WTC11 (cell line): ENCODE data around the gene TPRG1L. TPM values are rescaled to one million over a fixed set of nuclear protein-coding genes. Genes with fewer than 3 reads are reported as not detected.
A peak's percentile ranks its signal among the peaks of the same experiment; 100 is the strongest.

ENCODE experiments used
- ATAC-seq: fragments of 200-7000 bp; cut with Tn5 transposase; 2 replicates; pipeline ENCODE4 v1.10.0; 2021; ENCODE audit warnings: mild to moderate bottlenecking, moderate library complexity
- CTCF ChIA-PET: fragments of 300-600 bp; sonication (Branson Sonifier 250); formaldehyde crosslinking; loops from one replicate; lab custom pipeline; 2021; ENCODE audit warnings: antibody characterized with exemption; lab: Charles Lee
- POLR2A ChIA-PET: fragments of 350-600 bp; sonication (Branson Sonifier 250); formaldehyde crosslinking; loops from one replicate; lab custom pipeline; 2021; ENCODE audit warnings: antibody characterized with exemption; lab: Charles Lee
- DNase-seq: peaks from one replicate; pipeline ENCODE4 v3.0.0; 2021; ENCODE audit warnings: low spot score
- H3K27ac Mint-ChIP-seq: 2 replicates; pipeline ENCODE4 v1.8.0; 2021; ENCODE audit warnings: mixed read lengths
- H3K27me3 Mint-ChIP-seq: 2 replicates; pipeline ENCODE4 v1.8.0; 2021; ENCODE audit warnings: low read depth, mild to moderate bottlenecking, moderate library complexity, mixed read lengths
- H3K36me3 Mint-ChIP-seq: 2 replicates; pipeline ENCODE4 v1.8.0; 2021; ENCODE audit warnings: mixed read lengths
- H3K4me1 Mint-ChIP-seq: 2 replicates; pipeline ENCODE4 v1.8.0; 2022; ENCODE audit warnings: mixed read lengths
- H3K4me3 Mint-ChIP-seq: 2 replicates; pipeline ENCODE4 v1.8.0; 2021; ENCODE audit warnings: mild to moderate bottlenecking, moderate library complexity, mixed read lengths
- H3K9me3 Mint-ChIP-seq: 2 replicates; pipeline ENCODE4 v1.8.0; 2021; ENCODE audit warnings: mixed read lengths
- AR ChIP-seq: fragments of 250-450 bp; sonication (Bioruptor Pico); IDR thresholded peaks from 2 replicates; pipeline ENCODE4 v1.9.0; 2021; ENCODE audit warnings: mild to moderate bottlenecking
- ARID4B ChIP-seq: sonication (generic); formaldehyde crosslinking; IDR thresholded peaks from 2 replicates; pipeline ENCODE4 v1.8.0; 2023; ENCODE audit warnings: missing genetic modification reagents, mild to moderate bottlenecking, borderline replicate concordance
- CREM ChIP-seq: sonication (generic); formaldehyde crosslinking; IDR thresholded peaks from 2 replicates; pipeline ENCODE4 v1.8.1; 2022; ENCODE audit warnings: mild to moderate bottlenecking, missing genetic modification reagents, moderate library complexity
- ELF4 ChIP-seq: sonication (generic); formaldehyde crosslinking; IDR thresholded peaks from 2 replicates; pipeline ENCODE4 v1.8.1; 2022; ENCODE audit warnings: low read depth, mild to moderate bottlenecking, moderate library complexity, missing genetic modification reagents
- EMX1 ChIP-seq: fragments of 250-450 bp; sonication (Bioruptor Pico); IDR thresholded peaks from 2 replicates; pipeline ENCODE4 v1.8.0; 2021; ENCODE audit warnings: mild to moderate bottlenecking
- ESRRA ChIP-seq: sonication (generic); formaldehyde crosslinking; IDR thresholded peaks from 2 replicates; pipeline ENCODE4 v1.8.1; 2022; ENCODE audit warnings: mild to moderate bottlenecking, missing genetic modification reagents, borderline replicate concordance
- GABPB1 ChIP-seq: sonication (generic); formaldehyde crosslinking; IDR thresholded peaks from 2 replicates; pipeline ENCODE4 v1.8.1; 2023; ENCODE audit warnings: mild to moderate bottlenecking, missing genetic modification reagents
- MAX ChIP-seq: sonication (generic); formaldehyde crosslinking; IDR thresholded peaks from 2 replicates; pipeline ENCODE4 v1.8.0; 2022; ENCODE audit warnings: mild to moderate bottlenecking, missing genetic modification reagents
- NFYB ChIP-seq: sonication (generic); formaldehyde crosslinking; conservative IDR thresholded peaks from 2 replicates; pipeline ENCODE4 v1.8.0; 2022; ENCODE audit warnings: low read depth, missing genetic modification reagents
- RELA ChIP-seq: sonication (generic); formaldehyde crosslinking; IDR thresholded peaks from 2 replicates; pipeline ENCODE4 v1.8.1; 2022; ENCODE audit warnings: missing genetic modification reagents, mild to moderate bottlenecking, borderline replicate concordance
- SMAD3 ChIP-seq: sonication (generic); formaldehyde crosslinking; IDR thresholded peaks from 2 replicates; pipeline ENCODE4 v1.8.0; 2022; ENCODE audit warnings: missing genetic modification reagents, mild to moderate bottlenecking, borderline replicate concordance
- SP1 ChIP-seq: sonication (generic); formaldehyde crosslinking; conservative IDR thresholded peaks from 2 replicates; pipeline ENCODE4 v1.8.1; 2022; ENCODE audit warnings: missing genetic modification reagents
- TEAD1 ChIP-seq: sonication (generic); formaldehyde crosslinking; IDR thresholded peaks from 2 replicates; pipeline ENCODE4 v1.8.0; 2022; ENCODE audit warnings: mild to moderate bottlenecking, missing genetic modification reagents
- USF2 ChIP-seq: sonication (generic); formaldehyde crosslinking; IDR thresholded peaks from 2 replicates; pipeline ENCODE4 v1.8.1; 2023; ENCODE audit warnings: mild to moderate bottlenecking, missing genetic modification reagents, moderate library complexity
- ZBTB21 ChIP-seq: sonication (generic); formaldehyde crosslinking; IDR thresholded peaks from 2 replicates; pipeline ENCODE4 v1.8.1; 2023; ENCODE audit warnings: mild to moderate bottlenecking, missing genetic modification reagents, borderline replicate concordance
- ZNF138 ChIP-seq: sonication (generic); formaldehyde crosslinking; conservative IDR thresholded peaks from 2 replicates; pipeline ENCODE4 v1.8.1; 2022; ENCODE audit warnings: mild to moderate bottlenecking, moderate library complexity, missing genetic modification reagents
- ZNF232 ChIP-seq: sonication (generic); formaldehyde crosslinking; IDR thresholded peaks from 2 replicates; pipeline ENCODE4 v1.8.0; 2022; ENCODE audit warnings: mild to moderate bottlenecking, missing genetic modification reagents
- ZNF281 ChIP-seq: sonication (generic); formaldehyde crosslinking; IDR thresholded peaks from 2 replicates; pipeline ENCODE4 v1.8.0; 2023; ENCODE audit warnings: mild to moderate bottlenecking, missing genetic modification reagents
- ZNF396 ChIP-seq: fragments of 250-450 bp; sonication (Bioruptor Pico); IDR thresholded peaks from 2 replicates; pipeline ENCODE4 v1.8.0; 2021; ENCODE audit warnings: mild to moderate bottlenecking, moderate library complexity, borderline replicate concordance
- ZNF423 ChIP-seq: fragments of 250-450 bp; sonication (Bioruptor Pico); IDR thresholded peaks from 2 replicates; pipeline ENCODE4 v2.1.2; 2022; ENCODE audit warnings: mild to moderate bottlenecking, moderate library complexity
- ZNF671 ChIP-seq: fragments of 250-450 bp; sonication (Bioruptor Pico); IDR thresholded peaks from 2 replicates; pipeline ENCODE4 v1.8.0; 2021; ENCODE audit warnings: mild to moderate bottlenecking
- total RNA-seq: library from RNA; stranded (reverse); gene quantifications from 3 replicates; pipeline ENCODE4 v1.2.3, GENCODE V29; 2021

The TPRG1L gene
- total RNA-seq, 1 experiment from 2014 or later: 20.9 TPM

GRCh38 chr1:3646596-3646995 is 21.8 kb downstream of the TPRG1L start:
- no peak overlapping the region for H3K27ac Mint-ChIP-seq
- no peaks in the 10 kb centered on the region for H3K9me3 Mint-ChIP-seq
- ATAC-seq (no peak), DNase-seq (no peak)
- H3K27me3 Mint-ChIP-seq: peaks cover 18% of the 10 kb centered on the region
- peaks cover 15% of the 10 kb centered on the region for H3K36me3 Mint-ChIP-seq
- ChIA-PET POLR2A (no interaction called here), CTCF (no interaction called here)
- TF ChIP-seq ZBTB21 (CRISPR knock-in tag): no peak
- TF ChIP-seq TEAD1 (CRISPR knock-in tag): no peak
- TF ChIP-seq ZNF138: no peak
- TF ChIP-seq SMAD3 (CRISPR knock-in tag): no peak
- TF ChIP-seq ARID4B (CRISPR knock-in tag): no peak
- no peak for TF ChIP-seq USF2 (CRISPR knock-in tag)
- no peak for TF ChIP-seq ZNF671 (CRISPR knock-in tag)
- TF ChIP-seq ZNF396 (CRISPR knock-in tag): no peak
- TF ChIP-seq AR (CRISPR knock-in tag): no peak
- TF ChIP-seq ZNF281 (CRISPR knock-in tag): no peak
- no peak overlapping the region for H3K4me3 Mint-ChIP-seq
- H3K4me1 Mint-ChIP-seq: peaks cover 5% of the 10 kb centered on the region; the same call in 1 of the 2 replicates

GRCh38 chr1:3649342-3650247 is 24.8 kb downstream of the TPRG1L start, which contains the start of gene WRAP73:
Gene WRAP73 (minus strand): TSS chr1:3650103. CDS start chr1:3649999, 104 bp downstream.
- ChIA-PET POLR2A (interaction anchor here (0.6 kb wide), 1 partner anchor 1757 kb away, joined by 3 read pairs; no protein-coding TSS in a partner anchor), CTCF (interaction anchor here (1.1 to 1.4 kb wide), 3 partner anchors 35 to 85 kb away, joined by 3 to 4 read pairs (median 3); no protein-coding TSS in a partner anchor)
- H3K4me1 Mint-ChIP-seq: peaks cover 10% of the 10 kb centered on the region
- peak; percentile 43 for ATAC-seq
- no peak within 1 kb of the TSS for H3K27ac Mint-ChIP-seq
- DNase-seq: peak; percentile 90
- H3K36me3 Mint-ChIP-seq: peaks cover 15% of the 10 kb centered on the region
- no peaks in the 10 kb centered on the region for H3K9me3 Mint-ChIP-seq
- H3K27me3 Mint-ChIP-seq: peaks cover 40% of the 10 kb centered on the region
- H3K4me3 Mint-ChIP-seq: peak within 1 kb of the TSS; percentile 82
- TF ChIP-seq SP1 (CRISPR knock-in tag) (peak; percentile 34; the same call in 1 of the 2 replicates), MAX (CRISPR knock-in tag) (peak; percentile 44; the same call in 1 of the 2 replicates), ZNF423 (peak; percentile 50; the same call in 1 of the 2 replicates), NFYB (CRISPR knock-in tag) (peak; percentile 81), CREM (CRISPR knock-in tag) (0 out of 2 replicates have a peak, but pooled peaks have one; percentile 52), ELF4 (CRISPR knock-in tag) (no peak), ESRRA (0 out of 2 replicates have a peak, but pooled peaks have one; percentile 32), GABPB1 (CRISPR knock-in tag) (0 out of 2 replicates have a peak, but pooled peaks have one; percentile 35), EMX1 (CRISPR knock-in tag) (no peak), TEAD1 (CRISPR knock-in tag) (no peak), RELA (CRISPR knock-in tag) (0 out of 2 replicates have a peak, but pooled peaks have one; percentile 16), ZNF232 (no peak)
